Right lobe of liver (tissue), 6 donors: Measurements from ENCODE around the gene SYNPO2L. TPM values are rescaled to one million over a fixed set of nuclear protein-coding genes. Genes with fewer than 3 reads are reported as not detected.
"Not testable (repeated sequence)": the region's sequence is repeated elsewhere in the genome, so short reads cannot be mapped to it uniquely, and the experiment has no call there.

Source experiments
- ATAC-seq, 4 donors: fragments of 200-7000 bp; cut with Tn5 transposase; one replicate each; pipeline ENCODE4 v1.9.1; 2020; ENCODE audit warnings: mild to moderate bottlenecking in 4 of 4, moderate library complexity in 4 of 4
- DNase-seq, 3 donors: peaks; one replicate each; pipeline ENCODE4 v3.0.0-alpha.2; 2020
- H3K27ac ChIP-seq, 3 donors: fragments of 200-600 bp; one replicate each; pipeline ENCODE4 v1.8.0; 2022
- H3K27me3 ChIP-seq, 2 donors: fragments of 200-600 bp; one replicate each; pipeline ENCODE4 v1.8.0; 2022
- H3K36me3 ChIP-seq, 4 donors: fragments of 200-600 bp; sonication (generic) in 1 of 4; one replicate each; pipeline versions ENCODE4 v1.5.1 to v1.8.0; 2017 to 2022; ENCODE audit warnings: control low read depth in 1 of 4
- H3K4me1 ChIP-seq, 4 donors: fragments of 200-600 bp; sonication (generic) in 1 of 4; one replicate each; pipeline versions ENCODE4 v1.5.1 to v1.8.0; 2017 to 2022; ENCODE audit warnings: control low read depth in 1 of 4
- H3K4me3 ChIP-seq, 3 donors: fragments of 200-600 bp; one replicate each; pipeline ENCODE4 v1.8.0; 2022
- H3K9me3 ChIP-seq, 4 donors: fragments of 200-600 bp; sonication (generic) in 1 of 4; one replicate each; pipeline versions ENCODE4 v1.5.1 to v1.8.0; 2017 to 2022; ENCODE audit warnings: control low read depth in 1 of 4
- CTCF ChIP-seq, 4 donors: fragments of 200-600 bp in 3 of 4; fragments of 450-650 bp in 1 of 4; IDR thresholded peaks; one replicate each; pipeline versions ENCODE4 v1.5.1 to v1.8.0; 2016 to 2022; ENCODE audit warnings: antibody characterized with exemption in 4 of 4, mild to moderate bottlenecking in 2 of 4
- POLR2A ChIP-seq: fragments of 450-650 bp; IDR thresholded peaks from one replicate; pipeline ENCODE4 v1.6.1; 2017; ENCODE audit warnings: antibody characterized with exemption, mild to moderate bottlenecking
- WGBS: methylation state at CpG from one replicate; pipeline ENCODE4 v1.1.6; 2018; ENCODE audit warnings: low coverage, low lambda C conversion rate; ENCODE audit not compliant: insufficient coverage; ENCODE audit errors: missing lambda C conversion rate; 5-methylcytosine and 5-hydroxymethylcytosine counted together
- intact Hi-C, 2 donors: fragments of 100-400 bp; cut with DNase I; formaldehyde crosslinking; loops; one replicate each; pipeline versions ENCODE4 v1.11.2 to v1.14.1; 2022
- total RNA-seq, 6 experiments: library from RNA; depleted of rRNA in 2 of 6; stranded (reverse); fragments of >200 nt in 2 of 6; fragmentation: NEBNext Ultra II Directional in 3 of 6; extraction: Animal tissue kit (Norgen Biotek cat#: 25700) in 3 of 6; gene quantifications; one replicate each; pipeline versions ENCODE4 v1.1.0 to v1.2.4, GENCODE V29; 2016 to 2023
- donor health status: DM: no; HTN: yes; CAD: no.
- donor health status: DM: no; HTN: no; CAD: no.
- donor health status: DM: no; HTN: no; CAD: no.
- donor health status: DM: no; HTN: yes; CAD: no.
- donor health status: DM: no; HTN: yes; CAD: no.

The SYNPO2L gene
- total RNA-seq, 6 experiments from 2014 or later = 0.06 to 0.35 (median 0.20) TPM; not detected in 2

GRCh38 chr10:73625004-73625883, 30.6 kb downstream of the SYNPO2L start:
- peak in 2 of 3 donors; percentile 29 to 48 for DNase-seq
- Histone ChIP-seq H3K4me3 (peak overlapping the region; percentile 54 to 78 (median 71)), H3K4me1 (peaks cover 0 to 7% (median 0%) of the 10 kb centered on the region in 4 donors), H3K9me3 (no peaks in the 10 kb centered on the region), H3K27me3 (no peaks in the 10 kb centered on the region), H3K27ac (peak overlapping the region in 2 of 3 donors; percentile 7 to 8), H3K36me3 (no peaks in the 10 kb centered on the region)
- intact Hi-C loops = no loop called here
- ATAC-seq = peak; percentile 28 to 50 (median 38)
- TF ChIP-seq CTCF (IDR thresholded peaks at IDR 0.05) = no peak
- no peak for TF ChIP-seq POLR2A
- under 1% methylated on average over 43 of the region's 46 CpGs for WGBS

- intact Hi-C loops = no loop called here
- TF ChIP-seq CTCF (IDR thresholded peaks at IDR 0.05) = no peak
- no peak for TF ChIP-seq POLR2A
These were observed 32.8 kb downstream of the SYNPO2L start for GRCh38 chr10:73623056-73623455.

DNA sequence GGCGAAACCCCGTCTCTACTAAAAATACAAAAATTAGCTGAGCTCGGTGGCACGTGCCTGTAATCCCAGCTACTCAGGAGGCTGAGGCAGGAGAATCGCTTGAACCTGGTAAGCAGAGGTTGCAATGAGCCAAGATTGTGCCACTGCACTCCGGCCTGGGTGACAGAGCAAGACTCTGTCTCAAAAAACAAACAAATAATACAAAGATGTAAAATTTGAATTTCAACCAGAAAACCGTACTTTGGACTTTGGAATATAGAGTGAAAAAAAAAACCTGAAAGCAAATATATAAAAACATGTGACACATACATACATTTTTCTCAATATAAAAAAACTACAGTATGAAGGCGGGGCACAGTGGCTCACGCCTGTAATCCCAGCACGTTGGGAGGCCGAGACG, 34.9 kb downstream of the SYNPO2L start:
- H3K36me3 ChIP-seq, H3K27ac ChIP-seq, H3K9me3 ChIP-seq, H3K27me3 ChIP-seq, DNase-seq, H3K4me1 ChIP-seq, intact Hi-C loops, ATAC-seq, H3K4me3 ChIP-seq: not testable (repeated sequence)
- 83% methylated on average over 12 of the region's 12 CpGs for WGBS

More at GRCh38 chr10:73623056-73623455, 32.8 kb downstream of the SYNPO2L start:
- 86% methylated on average over 4 of the region's 4 CpGs for WGBS
- Histone ChIP-seq H3K9me3 (no peaks in the 10 kb centered on the region), H3K4me1 (peaks cover 0 to 7% (median 0%) of the 10 kb centered on the region in 4 donors), H3K36me3 (no peaks in the 10 kb centered on the region), H3K27ac (no peak overlapping the region), H3K27me3 (no peaks in the 10 kb centered on the region), H3K4me3 (no peak overlapping the region)
- ATAC-seq = no peak
- DNase-seq = no peak

- intact Hi-C loops, H3K4me3 ChIP-seq, H3K27me3 ChIP-seq, H3K36me3 ChIP-seq, H3K9me3 ChIP-seq, ATAC-seq, H3K4me1 ChIP-seq, H3K27ac ChIP-seq, DNase-seq: not testable (repeated sequence)
- WGBS = 100% methylated on average over 8 of the region's 8 CpGs
These were observed 38.7 kb downstream of the SYNPO2L start for GRCh38 chr10:73617143-73617542.

GRCh38 chr10:73614720-73615119, 41.1 kb downstream of the SYNPO2L start:
- Histone ChIP-seq H3K9me3 (no peaks in the 10 kb centered on the region), H3K4me3 (no peak overlapping the region), H3K4me1 (no peaks in the 10 kb centered on the region), H3K27ac (no peak overlapping the region), H3K36me3 (no peaks in the 10 kb centered on the region), H3K27me3 (no peaks in the 10 kb centered on the region)
- TF ChIP-seq CTCF (IDR thresholded peaks at IDR 0.05) (no peak), POLR2A (no peak)
- intact Hi-C loops = no loop called here
- ATAC-seq (no peak), DNase-seq (no peak)
- 92% methylated on average over 3 of the region's 3 CpGs for WGBS
